ENCODE results near the gene NUDT12.
A peak's percentile ranks its signal among the peaks of the same experiment; 100 is the strongest.

Gene NUDT12

GRCh38 chr5:103572454-103572853, 9.9 kb upstream of the NUDT12 start:
- no peak overlapping the region for H3K4me3 ChIP-seq (replicated peaks; ENCODE audit: low read depth, low read length)
- TF ChIP-seq, protein P1, sequence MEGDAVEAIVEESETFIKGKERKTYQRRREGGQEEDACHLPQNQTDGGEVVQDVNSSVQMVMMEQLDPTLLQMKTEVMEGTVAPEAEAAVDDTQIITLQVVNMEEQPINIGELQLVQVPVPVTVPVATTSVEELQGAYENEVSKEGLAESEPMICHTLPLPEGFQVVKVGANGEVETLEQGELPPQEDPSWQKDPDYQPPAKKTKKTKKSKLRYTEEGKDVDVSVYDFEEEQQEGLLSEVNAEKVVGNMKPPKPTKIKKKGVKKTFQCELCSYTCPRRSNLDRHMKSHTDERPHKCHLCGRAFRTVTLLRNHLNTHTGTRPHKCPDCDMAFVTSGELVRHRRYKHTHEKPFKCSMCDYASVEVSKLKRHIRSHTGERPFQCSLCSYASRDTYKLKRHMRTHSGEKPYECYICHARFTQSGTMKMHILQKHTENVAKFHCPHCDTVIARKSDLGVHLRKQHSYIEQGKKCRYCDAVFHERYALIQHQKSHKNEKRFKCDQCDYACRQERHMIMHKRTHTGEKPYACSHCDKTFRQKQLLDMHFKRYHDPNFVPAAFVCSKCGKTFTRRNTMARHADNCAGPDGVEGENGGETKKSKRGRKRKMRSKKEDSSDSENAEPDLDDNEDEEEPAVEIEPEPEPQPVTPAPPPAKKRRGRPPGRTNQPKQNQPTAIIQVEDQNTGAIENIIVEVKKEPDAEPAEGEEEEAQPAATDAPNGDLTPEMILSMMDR (IDR thresholded peaks at IDR 0.05; ENCODE audit: low read length, missing control alignments): no peak
- no peak for DNase-seq (ENCODE audit: low read depth)

DNA sequence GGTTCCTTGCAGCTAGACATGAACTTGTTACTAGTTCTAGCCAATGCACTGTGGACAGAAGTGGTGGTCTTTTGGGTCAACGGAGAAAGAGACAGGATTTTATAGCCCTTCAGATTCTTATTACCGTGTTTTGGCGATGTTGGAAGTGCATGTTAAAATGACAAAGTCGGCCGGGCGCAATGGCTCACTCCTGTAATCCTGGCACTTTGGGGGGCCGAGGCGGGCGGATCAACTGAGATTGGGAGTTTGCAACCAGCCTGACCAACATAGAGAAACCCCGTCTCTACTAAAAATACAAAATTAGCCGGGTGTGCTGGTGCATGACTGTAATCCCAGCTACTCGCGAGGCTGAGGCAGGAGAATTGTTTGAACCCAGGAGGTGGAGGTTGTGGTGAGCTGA, 9.1 kb upstream of the NUDT12 start:
- no peak for DNase-seq (ENCODE audit: low read depth)
- H3K4me3 ChIP-seq (replicated peaks; ENCODE audit: low read depth, low read length): no peak overlapping the region
- TF ChIP-seq, protein P1 (IDR thresholded peaks at IDR 0.05; ENCODE audit: low read length, missing control alignments): no peak

- H3K4me3 ChIP-seq (replicated peaks; ENCODE audit: low read depth, low read length): no peak overlapping the region
- TF ChIP-seq, protein P1 (IDR thresholded peaks at IDR 0.05; ENCODE audit: low read length, missing control alignments): no peak
- DNase-seq (ENCODE audit: low read depth): no peak
These were observed 6.9 kb upstream of the NUDT12 start for GRCh38 chr5:103569313-103570060.

DNA sequence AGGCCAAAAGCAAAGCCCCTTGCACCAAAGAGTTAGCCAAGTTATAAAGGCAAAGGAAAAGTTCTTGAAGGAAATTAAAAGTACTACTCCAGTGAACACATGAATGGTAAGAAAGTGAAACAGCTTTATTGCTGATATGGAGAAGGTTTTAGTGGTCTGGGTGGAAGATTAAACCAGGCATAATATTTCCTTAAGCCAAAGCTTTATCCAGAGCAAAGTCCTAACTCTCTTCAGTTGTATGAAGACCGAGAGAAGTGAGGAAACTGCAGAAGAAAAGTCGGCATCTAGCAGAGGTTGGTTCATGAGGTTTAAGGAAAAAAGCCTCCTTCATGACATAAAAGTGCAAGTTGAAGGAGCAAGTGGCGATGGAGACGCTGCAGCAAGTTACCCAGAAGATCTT, 3.1 kb upstream of the NUDT12 start:
- TF ChIP-seq, protein P1 (IDR thresholded peaks at IDR 0.05; ENCODE audit: low read length, missing control alignments): no peak
- no peak overlapping the region for H3K4me3 ChIP-seq (replicated peaks; ENCODE audit: low read depth, low read length)
- no peak for DNase-seq (ENCODE audit: low read depth)

GRCh38 chr5:103561685-103562452, 720 bp downstream of the NUDT12 start:
- peak overlapping the region; percentile 85 for H3K4me3 ChIP-seq (replicated peaks; ENCODE audit: low read depth, low read length)
- TF ChIP-seq, protein P1 (IDR thresholded peaks at IDR 0.05; ENCODE audit: low read length, missing control alignments): no peak
- DNase-seq (ENCODE audit: low read depth): peak; percentile 4

DNA sequence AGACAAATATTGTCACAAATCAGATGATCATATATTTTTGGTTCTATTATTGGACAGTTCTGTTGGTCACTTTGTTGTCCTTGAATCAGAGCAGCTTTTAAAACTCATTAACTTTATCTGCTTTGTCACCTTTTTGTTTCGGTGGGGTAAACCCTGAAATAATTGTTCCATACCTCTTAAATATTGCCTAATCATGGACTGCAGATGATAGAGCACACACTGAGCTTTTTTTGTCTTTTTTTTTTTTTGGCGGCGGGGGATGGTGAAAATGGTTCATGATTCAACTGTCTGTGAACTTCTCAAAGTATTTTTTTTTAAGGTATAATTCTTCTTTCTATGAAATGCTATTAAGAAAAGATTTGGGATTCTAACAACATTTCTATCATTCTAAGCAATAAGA, 1.8 kb downstream of the NUDT12 start:
- DNase-seq (ENCODE audit: low read depth): no peak
- H3K4me3 ChIP-seq (replicated peaks; ENCODE audit: low read depth, low read length): no peak overlapping the region
- TF ChIP-seq, protein P1 (IDR thresholded peaks at IDR 0.05; ENCODE audit: low read length, missing control alignments): no peak
